Measurements from ENCODE around the gene KDM6A. TPM values are rescaled to one million over a fixed set of nuclear protein-coding genes. Genes with fewer than 3 reads are reported as not detected.

KDM6A gene
- total RNA-seq, 2 donors from 2014 or later: 16.9 to 18.2 TPM

DNA sequence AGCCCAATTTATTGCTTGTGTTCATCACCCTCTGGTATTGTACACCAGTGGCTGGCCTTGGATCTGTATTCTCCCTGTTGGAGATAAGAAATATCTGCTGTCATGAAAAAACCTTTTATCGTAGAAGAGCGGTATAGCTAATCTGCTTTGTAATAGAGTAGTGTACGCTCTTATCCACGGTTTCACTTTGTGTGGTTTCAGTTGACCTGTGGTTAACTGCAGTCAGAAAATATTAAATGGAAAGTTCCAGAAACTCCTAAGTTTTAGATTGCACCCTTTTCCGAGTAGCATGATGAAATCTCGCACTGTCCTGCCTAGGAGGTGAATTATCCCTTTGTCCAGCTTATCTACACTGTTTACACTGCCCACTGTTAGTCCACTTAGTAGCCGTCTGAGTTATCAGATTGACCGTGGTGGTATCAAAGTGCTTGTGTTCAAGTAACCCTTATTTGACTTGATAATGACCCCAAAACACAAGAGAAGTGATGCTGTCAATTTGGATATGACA, 42.4 kb downstream of the KDM6A start:
- DNase-seq (ENCODE audit: low spot score): no peak
- TF ChIP-seq, protein P1, sequence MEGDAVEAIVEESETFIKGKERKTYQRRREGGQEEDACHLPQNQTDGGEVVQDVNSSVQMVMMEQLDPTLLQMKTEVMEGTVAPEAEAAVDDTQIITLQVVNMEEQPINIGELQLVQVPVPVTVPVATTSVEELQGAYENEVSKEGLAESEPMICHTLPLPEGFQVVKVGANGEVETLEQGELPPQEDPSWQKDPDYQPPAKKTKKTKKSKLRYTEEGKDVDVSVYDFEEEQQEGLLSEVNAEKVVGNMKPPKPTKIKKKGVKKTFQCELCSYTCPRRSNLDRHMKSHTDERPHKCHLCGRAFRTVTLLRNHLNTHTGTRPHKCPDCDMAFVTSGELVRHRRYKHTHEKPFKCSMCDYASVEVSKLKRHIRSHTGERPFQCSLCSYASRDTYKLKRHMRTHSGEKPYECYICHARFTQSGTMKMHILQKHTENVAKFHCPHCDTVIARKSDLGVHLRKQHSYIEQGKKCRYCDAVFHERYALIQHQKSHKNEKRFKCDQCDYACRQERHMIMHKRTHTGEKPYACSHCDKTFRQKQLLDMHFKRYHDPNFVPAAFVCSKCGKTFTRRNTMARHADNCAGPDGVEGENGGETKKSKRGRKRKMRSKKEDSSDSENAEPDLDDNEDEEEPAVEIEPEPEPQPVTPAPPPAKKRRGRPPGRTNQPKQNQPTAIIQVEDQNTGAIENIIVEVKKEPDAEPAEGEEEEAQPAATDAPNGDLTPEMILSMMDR (IDR thresholded peaks at IDR 0.05): no peak
- H3K27me3 ChIP-seq: no peaks in the 10 kb centered on the region
- H3K27ac ChIP-seq: no peak overlapping the region
- H3K4me3 ChIP-seq: no peak overlapping the region
- H3K36me3 ChIP-seq: no peaks in the 10 kb centered on the region
- peaks cover 0 to 31% of the 10 kb centered on the region in 2 donors for H3K4me1 ChIP-seq
- no peaks in the 10 kb centered on the region for H3K9me3 ChIP-seq

DNA sequence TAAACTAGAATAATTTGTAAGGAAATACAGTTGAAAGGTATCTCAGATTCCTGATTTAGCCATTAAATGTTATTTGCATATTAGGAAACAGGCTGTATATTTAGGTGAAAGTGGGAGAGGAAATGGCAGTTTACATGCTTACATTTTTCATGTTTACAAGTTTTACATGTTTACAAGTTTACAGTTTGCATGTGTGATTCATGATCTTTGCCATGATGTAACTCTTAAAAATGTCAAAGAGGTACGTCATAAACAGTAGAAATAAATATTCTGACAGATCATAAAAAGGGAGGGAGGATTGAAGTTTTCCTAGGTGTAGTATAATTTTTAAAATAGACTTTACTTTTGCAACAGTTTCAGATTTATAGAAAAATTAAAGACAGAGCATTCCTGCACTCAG, 45.7 kb downstream of the KDM6A start:
- H3K27me3 ChIP-seq: no peaks in the 10 kb centered on the region
- no peaks in the 10 kb centered on the region for H3K9me3 ChIP-seq
- no peaks in the 10 kb centered on the region for H3K36me3 ChIP-seq
- H3K4me3 ChIP-seq: no peak overlapping the region
- DNase-seq (ENCODE audit: low spot score): no peak
- peaks cover 0 to 37% of the 10 kb centered on the region in 2 donors for H3K4me1 ChIP-seq
- no peak overlapping the region for H3K27ac ChIP-seq
- TF ChIP-seq, protein P1 (IDR thresholded peaks at IDR 0.05): no peak

DNA sequence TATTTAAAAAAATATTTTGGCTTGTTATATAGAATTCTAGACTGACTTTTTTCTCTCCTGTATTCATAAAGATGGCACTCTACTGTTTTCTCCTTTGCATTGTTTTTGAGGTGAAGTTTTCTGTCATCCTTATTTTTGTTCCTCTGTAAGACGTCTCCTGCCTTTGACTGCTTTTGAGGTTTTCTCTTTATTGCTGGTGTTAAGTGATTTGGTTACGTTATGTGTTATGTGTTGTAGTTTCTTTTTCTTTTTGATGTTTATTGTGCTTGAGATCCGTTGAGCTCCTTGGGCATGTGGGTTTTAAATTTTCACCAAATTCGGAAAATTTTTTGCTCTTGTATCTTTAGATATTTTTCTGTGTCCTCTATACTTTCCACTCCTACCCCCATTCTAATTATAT, 50.0 kb downstream of the KDM6A start:
- no peaks in the 10 kb centered on the region for H3K9me3 ChIP-seq
- TF ChIP-seq, protein P1 (IDR thresholded peaks at IDR 0.05): no peak
- H3K27ac ChIP-seq: no peak overlapping the region
- H3K27me3 ChIP-seq: no peaks in the 10 kb centered on the region
- no peaks in the 10 kb centered on the region for H3K36me3 ChIP-seq
- no peak for DNase-seq (ENCODE audit: low spot score)
- H3K4me1 ChIP-seq: peaks cover 0 to 20% of the 10 kb centered on the region in 2 donors
- no peak overlapping the region for H3K4me3 ChIP-seq

DNA sequence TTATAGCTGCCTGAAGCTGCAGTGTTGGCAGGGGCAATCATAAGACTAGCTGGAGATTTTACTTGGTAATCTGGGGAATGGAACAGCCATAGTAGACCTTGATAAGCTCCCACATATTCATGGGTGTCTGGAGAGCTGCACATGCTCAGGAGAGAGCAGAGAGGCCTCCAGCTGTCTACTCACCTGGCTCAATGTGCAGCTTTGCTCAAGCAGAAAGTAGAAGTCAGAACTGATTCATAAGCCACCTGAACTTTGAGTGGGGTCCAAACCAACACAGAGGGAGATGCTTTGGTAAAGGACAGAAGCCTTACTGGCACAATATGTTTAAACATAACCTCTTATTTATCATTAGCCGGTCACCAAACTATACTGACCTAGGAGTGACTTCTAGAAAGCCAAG, 54.4 kb downstream of the KDM6A start:
- TF ChIP-seq, protein P1 (IDR thresholded peaks at IDR 0.05): no peak
- no peaks in the 10 kb centered on the region for H3K36me3 ChIP-seq
- H3K4me3 ChIP-seq: no peak overlapping the region
- peaks cover 0 to 9% of the 10 kb centered on the region in 2 donors for H3K4me1 ChIP-seq
- H3K27ac ChIP-seq: no peak overlapping the region
- no peaks in the 10 kb centered on the region for H3K9me3 ChIP-seq
- DNase-seq (ENCODE audit: low spot score): no peak
- H3K27me3 ChIP-seq: no peaks in the 10 kb centered on the region

DNA sequence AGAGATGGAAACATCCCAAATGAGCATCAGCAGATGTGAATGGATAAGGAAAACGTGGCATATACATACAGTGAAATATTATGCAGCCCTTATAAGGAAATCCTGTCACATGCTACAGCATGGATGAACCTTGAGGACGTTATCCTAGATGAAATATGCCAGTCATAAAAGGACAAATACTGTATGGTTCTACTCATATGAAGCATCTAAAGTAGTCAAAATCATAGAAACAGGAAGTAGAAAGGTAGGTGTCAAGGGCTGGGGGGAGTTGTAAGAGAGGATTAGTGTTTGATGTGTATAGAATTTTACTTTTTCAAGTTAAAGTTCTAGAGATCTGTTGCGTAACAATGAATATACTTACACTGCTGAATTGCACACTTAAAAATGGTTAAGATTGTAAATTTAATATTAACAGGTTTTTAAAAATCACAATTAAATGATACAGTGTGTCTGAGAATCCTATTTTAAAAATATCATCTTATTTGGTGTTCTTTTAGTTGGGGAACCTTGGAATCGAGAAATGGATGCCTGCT, 58.5 kb downstream of the KDM6A start:
- TF ChIP-seq, protein P1 (IDR thresholded peaks at IDR 0.05): no peak
- no peak overlapping the region for H3K4me3 ChIP-seq

DNA sequence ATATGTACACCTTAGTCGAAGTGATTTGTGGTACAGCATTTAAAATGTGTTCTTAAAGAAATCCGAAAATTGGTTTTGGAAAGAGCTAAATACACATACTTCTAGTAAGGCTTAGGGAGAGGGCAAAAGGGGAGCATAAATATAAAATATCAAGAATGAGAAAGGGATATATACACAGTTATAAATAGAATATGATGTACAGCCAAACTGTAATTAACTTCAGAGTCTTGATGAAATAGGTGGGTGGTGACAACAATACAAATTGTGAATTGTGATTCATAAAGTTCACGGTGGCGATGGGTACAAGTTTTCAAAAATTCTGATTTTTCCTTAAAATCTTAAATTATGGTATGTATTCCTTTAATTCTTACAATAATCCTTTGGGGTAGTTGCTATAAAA, 62.2 kb downstream of the KDM6A start:
- H3K4me1 ChIP-seq: peaks cover 0 to 30% of the 10 kb centered on the region in 2 donors
- no peaks in the 10 kb centered on the region for H3K9me3 ChIP-seq
- no peak overlapping the region for H3K4me3 ChIP-seq
- no peak overlapping the region for H3K27ac ChIP-seq
- TF ChIP-seq, protein P1 (IDR thresholded peaks at IDR 0.05): no peak
- no peak for DNase-seq (ENCODE audit: low spot score)
- no peaks in the 10 kb centered on the region for H3K36me3 ChIP-seq
- no peaks in the 10 kb centered on the region for H3K27me3 ChIP-seq

More for the DNA sequence above, 58.5 kb downstream of the KDM6A start:
- no peak for DNase-seq (ENCODE audit: low spot score)
- Histone ChIP-seq H3K9me3 (no peaks in the 10 kb centered on the region), H3K4me1 (peaks cover 0 to 21% of the 10 kb centered on the region in 2 donors), H3K36me3 (no peaks in the 10 kb centered on the region), H3K27ac (no peak overlapping the region), H3K27me3 (no peaks in the 10 kb centered on the region)
